OCI-LY1 (cell line): Measurements from ENCODE around the gene AVPR2.

Experiments used
- H2AFZ ChIP-seq: fragments of 200-600 bp; sonication (generic), shearing (Covaris generic); 2 replicates; pipeline ENCODE4 v1.6.0; 2014; ENCODE audit warnings: antibody characterized with exemption, mild to moderate bottlenecking, low read length
- H3F3A ChIP-seq: fragments of 200-600 bp; sonication (generic), shearing (Covaris generic); 2 replicates; pipeline ENCODE4 v1.6.0; 2014; ENCODE audit warnings: mild to moderate bottlenecking, antibody characterized with exemption, low read length, moderate library complexity; ENCODE audit not compliant: insufficient read depth
- H3K27ac ChIP-seq: fragments of 200-600 bp; sonication (generic); 2 replicates; pipeline ENCODE4 v1.5.1; 2014; ENCODE audit warnings: low read length, mixed run types, mild to moderate bottlenecking, low read depth; ENCODE audit not compliant: poor library complexity, severe bottlenecking
- H3K27me3 ChIP-seq: fragments of 200-600 bp; sonication (generic); 2 replicates; pipeline ENCODE4 v1.6.0; 2014; ENCODE audit warnings: antibody characterized with exemption, mild to moderate bottlenecking, low read length, moderate library complexity; ENCODE audit not compliant: insufficient read depth
- H3K36me3 ChIP-seq: fragments of 200-600 bp; sonication (generic); 2 replicates; pipeline ENCODE4 v1.6.1; 2014; ENCODE audit warnings: mild to moderate bottlenecking, antibody characterized with exemption, low read length, moderate library complexity, mixed read lengths; ENCODE audit not compliant: insufficient read depth
- H3K4me1 ChIP-seq: fragments of 200-600 bp; sonication (generic); 2 replicates; pipeline ENCODE4 v1.5.1; 2014; ENCODE audit warnings: mild to moderate bottlenecking, low read length, moderate library complexity; ENCODE audit not compliant: insufficient read depth, severe bottlenecking
- H3K4me2 ChIP-seq: fragments of 200-600 bp; sonication (generic), shearing (Covaris generic); 2 replicates; pipeline ENCODE4 v1.6.1; 2014; ENCODE audit warnings: low read length
- H3K4me3 ChIP-seq: fragments of 200-600 bp; sonication (generic); 2 replicates; pipeline ENCODE4 v1.5.1; 2014; ENCODE audit warnings: low read length, low read depth, mild to moderate bottlenecking, mixed read lengths; ENCODE audit not compliant: poor library complexity, severe bottlenecking
- H3K79me2 ChIP-seq: fragments of 200-600 bp; shearing (Covaris generic); 2 replicates; pipeline ENCODE4 v1.6.1; 2016; ENCODE audit warnings: mixed run types, low read length, mixed read lengths; ENCODE audit not compliant: insufficient read depth
- H3K9ac ChIP-seq: fragments of 200-600 bp; sonication (generic), shearing (Covaris generic); 2 replicates; pipeline ENCODE4 v1.6.1; 2014; ENCODE audit warnings: mild to moderate bottlenecking, low read length, mixed read lengths
- H3K9me2 ChIP-seq: fragments of 200-600 bp; sonication (generic), shearing (Covaris generic); 2 replicates; pipeline ENCODE4 v1.6.1; 2014; ENCODE audit warnings: low read depth, mild to moderate bottlenecking, low read length, mixed read lengths
- H3K9me3 ChIP-seq: fragments of 200-600 bp; shearing (Covaris generic); 2 replicates; pipeline ENCODE4 v1.6.1; 2014; ENCODE audit warnings: low read length, mixed read lengths
- H4K20me1 ChIP-seq: fragments of 200-600 bp; sonication (generic), shearing (Covaris generic); 2 replicates; pipeline ENCODE4 v1.6.0; 2016; ENCODE audit warnings: mild to moderate bottlenecking, low read length; ENCODE audit not compliant: insufficient read depth
- EZH2 ChIP-seq: fragments of 200-600 bp; sonication (generic), shearing (Covaris generic); IDR thresholded peaks from 2 replicates; pipeline ENCODE4 v1.8.0; 2017; ENCODE audit warnings: borderline replicate concordance, mixed run types, mild to moderate bottlenecking, antibody characterized with exemption, low read length, moderate library complexity, mixed read lengths
- TF ChIP-seq, protein P1 (sequence below): fragments of 200-600 bp; sonication (generic), shearing (Covaris generic); IDR thresholded peaks from 2 replicates; pipeline ENCODE4 v1.5.1; 2017; ENCODE audit warnings: mild to moderate bottlenecking, antibody characterized with exemption, low read length, moderate library complexity, mixed read lengths

AVPR2 gene

DNA sequence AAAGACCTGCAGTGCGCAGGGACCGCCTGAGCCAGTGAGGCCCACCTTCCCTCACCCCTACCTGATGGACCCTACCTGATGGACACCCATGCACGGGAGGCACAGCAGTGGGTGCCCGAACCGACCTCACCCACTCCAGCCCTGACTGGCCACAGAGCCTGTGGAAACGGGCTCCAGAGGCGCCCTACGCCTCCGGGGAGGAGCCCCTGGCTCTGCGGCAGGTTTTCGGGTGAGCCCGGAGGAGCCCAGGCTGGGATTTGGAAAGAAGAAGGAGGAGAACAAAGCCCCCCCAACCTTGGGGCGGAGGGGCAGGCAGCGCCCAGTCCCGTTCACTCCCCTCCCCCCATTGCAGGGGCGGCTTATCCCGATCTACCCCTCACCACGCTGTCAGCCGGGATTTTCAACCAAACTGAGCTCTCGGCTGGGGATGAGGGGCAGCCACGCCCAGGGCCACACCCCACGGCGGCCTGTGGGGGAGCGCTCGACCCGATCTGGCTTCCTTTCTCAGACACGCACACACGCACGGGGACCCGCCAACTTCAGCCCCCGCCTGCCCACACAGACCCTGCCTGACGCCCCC, 19.2 kb upstream of the AVPR2 start:
- no peak overlapping the region for H3K9ac ChIP-seq
- no peaks in the 10 kb centered on the region for H3K4me1 ChIP-seq
- H3K27me3 ChIP-seq = no peaks in the 10 kb centered on the region
- H3K36me3 ChIP-seq = no peaks in the 10 kb centered on the region
- no peaks in the 10 kb centered on the region for H3K9me3 ChIP-seq
- H3K27ac ChIP-seq = no peak overlapping the region
- H4K20me1 ChIP-seq = no peaks in the 10 kb centered on the region
- peak overlapping the region; percentile 50; the same call in 1 of the 2 replicates for H3K4me2 ChIP-seq
- no peak overlapping the region for H2AFZ ChIP-seq
- TF ChIP-seq EZH2 = no peak
- TF ChIP-seq, protein P1, sequence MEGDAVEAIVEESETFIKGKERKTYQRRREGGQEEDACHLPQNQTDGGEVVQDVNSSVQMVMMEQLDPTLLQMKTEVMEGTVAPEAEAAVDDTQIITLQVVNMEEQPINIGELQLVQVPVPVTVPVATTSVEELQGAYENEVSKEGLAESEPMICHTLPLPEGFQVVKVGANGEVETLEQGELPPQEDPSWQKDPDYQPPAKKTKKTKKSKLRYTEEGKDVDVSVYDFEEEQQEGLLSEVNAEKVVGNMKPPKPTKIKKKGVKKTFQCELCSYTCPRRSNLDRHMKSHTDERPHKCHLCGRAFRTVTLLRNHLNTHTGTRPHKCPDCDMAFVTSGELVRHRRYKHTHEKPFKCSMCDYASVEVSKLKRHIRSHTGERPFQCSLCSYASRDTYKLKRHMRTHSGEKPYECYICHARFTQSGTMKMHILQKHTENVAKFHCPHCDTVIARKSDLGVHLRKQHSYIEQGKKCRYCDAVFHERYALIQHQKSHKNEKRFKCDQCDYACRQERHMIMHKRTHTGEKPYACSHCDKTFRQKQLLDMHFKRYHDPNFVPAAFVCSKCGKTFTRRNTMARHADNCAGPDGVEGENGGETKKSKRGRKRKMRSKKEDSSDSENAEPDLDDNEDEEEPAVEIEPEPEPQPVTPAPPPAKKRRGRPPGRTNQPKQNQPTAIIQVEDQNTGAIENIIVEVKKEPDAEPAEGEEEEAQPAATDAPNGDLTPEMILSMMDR = no peak
- no peaks in the 10 kb centered on the region for H3K9me2 ChIP-seq
- no peaks in the 10 kb centered on the region for H3F3A ChIP-seq
- H3K4me3 ChIP-seq = peak overlapping the region; percentile 36
- H3K79me2 ChIP-seq = no peaks in the 10 kb centered on the region

- Histone ChIP-seq H3F3A (no peaks in the 10 kb centered on the region), H2AFZ (no peak within 1 kb of the TSS), H3K9ac (no peak within 1 kb of the TSS), H3K27me3 (no peaks in the 10 kb centered on the region), H3K36me3 (no peaks in the 10 kb centered on the region), H3K4me1 (no peaks in the 10 kb centered on the region), H3K9me3 (no peaks in the 10 kb centered on the region), H3K27ac (no peak within 1 kb of the TSS), H3K9me2 (no peaks in the 10 kb centered on the region), H3K4me3 (peak within 1 kb of the TSS; percentile 36), H3K4me2 (peak within 1 kb of the TSS; percentile 50; the same call in 1 of the 2 replicates), H3K79me2 (no peaks in the 10 kb centered on the region), H4K20me1 (no peaks in the 10 kb centered on the region)
- TF ChIP-seq, protein P1 = no peak
- no peak for TF ChIP-seq EZH2
These were observed 18.2 kb upstream of the AVPR2 start, which contains the start of gene L1CAM for GRCh38 chrX:153885968-153886903. TSS of gene L1CAM (minus strand) at chrX:153886173. CDS start at chrX:153875836, 10,337 bp downstream.

DNA sequence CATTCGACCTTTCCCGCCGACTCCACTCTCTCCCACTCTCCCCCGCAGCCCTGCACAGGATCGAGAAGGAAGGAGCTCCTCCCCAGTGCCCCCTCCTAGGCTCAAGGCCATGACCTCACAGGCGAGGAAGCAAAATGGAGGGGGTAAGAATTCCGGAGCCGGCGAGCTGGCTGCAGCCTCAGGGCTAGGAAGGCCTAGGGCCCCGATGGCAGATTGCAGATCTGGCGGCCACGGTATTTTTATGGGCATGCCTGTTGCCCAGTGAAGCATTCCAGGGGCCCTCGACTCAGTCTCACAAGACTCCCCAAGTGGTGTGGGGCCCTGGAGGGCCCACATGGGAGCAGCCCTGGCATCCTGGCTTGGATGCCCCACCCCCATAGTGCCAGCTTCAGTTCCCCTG, 17.6 kb upstream of the AVPR2 start:
- H3F3A ChIP-seq = no peaks in the 10 kb centered on the region
- no peak overlapping the region for H3K4me2 ChIP-seq
- H3K36me3 ChIP-seq = no peaks in the 10 kb centered on the region
- H3K9ac ChIP-seq = no peak overlapping the region
- H3K9me2 ChIP-seq = no peaks in the 10 kb centered on the region
- H3K79me2 ChIP-seq = no peaks in the 10 kb centered on the region
- H2AFZ ChIP-seq = no peak overlapping the region
- H3K9me3 ChIP-seq = no peaks in the 10 kb centered on the region
- H3K27ac ChIP-seq = no peak overlapping the region
- H3K4me3 ChIP-seq = no peak overlapping the region
- no peaks in the 10 kb centered on the region for H3K27me3 ChIP-seq
- H3K4me1 ChIP-seq = no peaks in the 10 kb centered on the region
- no peaks in the 10 kb centered on the region for H4K20me1 ChIP-seq
- no peak for TF ChIP-seq EZH2
- TF ChIP-seq, protein P1 = no peak
